Effector CD8-positive, alpha-beta T cell (primary cell): ENCODE measurements around the gene ATP11A.
A peak's percentile ranks its signal among the peaks of the same experiment; 100 is the strongest.

Experiments used
- DNase-seq: peaks from one replicate; lab custom pipeline; 2025; lab: John Stamatoyannopoulos, UW
- total RNA-seq, 4 experiments: gene quantifications; one replicate each; lab custom pipeline; 2026; lab: John Stamatoyannopoulos, UW

The ATP11A gene
- total RNA-seq, result 20.8 to 29.0 (median 27.6) reads per million in 4 experiments

DNA sequence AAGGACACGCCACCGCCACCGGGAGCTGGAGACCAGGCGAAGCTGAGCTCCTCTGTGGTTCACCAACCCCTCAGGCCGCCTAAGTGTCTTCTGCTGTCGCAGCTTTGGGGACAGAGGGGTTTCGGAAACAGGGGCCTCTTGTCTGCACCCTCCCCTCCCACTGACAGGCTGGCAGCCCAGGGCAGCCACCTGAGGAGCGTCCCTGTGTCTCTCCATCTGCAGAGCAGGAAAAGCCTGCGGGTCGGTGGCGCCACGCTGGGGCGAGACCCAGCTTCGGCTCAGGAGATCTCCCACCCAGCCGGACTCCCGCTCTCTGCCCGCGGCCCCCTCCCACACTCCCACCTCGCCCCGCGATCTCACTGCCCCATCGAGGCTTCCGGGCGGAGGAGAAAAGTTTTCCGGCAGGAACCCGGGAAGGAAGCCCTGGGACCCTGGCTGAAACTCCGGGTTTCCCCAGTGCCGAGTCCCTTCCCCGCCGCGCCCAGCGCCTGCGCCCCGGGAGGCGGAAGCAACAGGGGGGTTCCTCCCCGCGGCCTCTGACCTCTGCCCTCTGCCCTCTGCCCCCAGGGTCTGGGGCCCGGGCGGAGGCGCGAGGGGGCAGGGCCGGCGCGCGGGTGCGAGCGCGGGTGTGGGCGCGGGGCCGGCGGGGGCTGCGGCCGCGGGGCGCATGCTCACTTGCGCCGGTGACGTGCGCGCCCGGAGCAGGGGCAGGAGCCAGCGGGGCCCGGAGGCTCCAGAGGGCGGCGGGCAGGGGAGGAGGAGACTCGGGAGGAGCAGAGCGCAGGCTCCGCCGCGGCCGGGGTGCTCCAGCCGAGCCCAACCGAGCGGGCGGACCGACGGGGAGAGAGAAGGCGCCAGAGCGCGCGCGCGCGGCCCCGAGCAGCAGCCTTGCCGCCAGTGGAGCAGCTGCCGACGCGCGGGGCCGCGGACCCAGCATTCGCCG lies at the start of gene ATP11A:
TSS of gene ATP11A (plus strand) at position 736 of the 943 bp plus-strand sequence. CDS start 379 bp downstream, outside the sequence.
- peak; percentile 60 for DNase-seq

GRCh38 chr13:112641456-112642089 lies 48.3 kb upstream of the ATP11A start:
- DNase-seq, result no peak

DNA sequence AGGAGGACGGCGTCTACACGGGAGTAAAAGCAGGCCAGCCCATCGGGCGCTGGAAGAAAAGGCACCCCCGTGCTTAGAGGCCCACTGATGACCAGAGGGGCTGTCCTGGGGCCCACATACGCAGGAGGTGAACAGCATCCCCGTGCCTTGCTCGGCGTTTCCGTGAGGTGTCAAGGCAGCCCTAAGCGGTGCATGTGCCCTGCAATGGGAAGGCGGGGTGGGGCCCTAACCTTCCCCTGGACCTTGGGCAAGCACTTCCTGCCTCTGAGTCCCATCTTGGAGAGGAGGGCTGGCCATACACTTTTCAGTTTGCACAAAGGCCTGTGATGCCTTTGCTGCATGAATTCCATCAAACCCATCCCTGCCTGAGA lies 47.8 kb upstream of the ATP11A start:
- no peak for DNase-seq

DNA sequence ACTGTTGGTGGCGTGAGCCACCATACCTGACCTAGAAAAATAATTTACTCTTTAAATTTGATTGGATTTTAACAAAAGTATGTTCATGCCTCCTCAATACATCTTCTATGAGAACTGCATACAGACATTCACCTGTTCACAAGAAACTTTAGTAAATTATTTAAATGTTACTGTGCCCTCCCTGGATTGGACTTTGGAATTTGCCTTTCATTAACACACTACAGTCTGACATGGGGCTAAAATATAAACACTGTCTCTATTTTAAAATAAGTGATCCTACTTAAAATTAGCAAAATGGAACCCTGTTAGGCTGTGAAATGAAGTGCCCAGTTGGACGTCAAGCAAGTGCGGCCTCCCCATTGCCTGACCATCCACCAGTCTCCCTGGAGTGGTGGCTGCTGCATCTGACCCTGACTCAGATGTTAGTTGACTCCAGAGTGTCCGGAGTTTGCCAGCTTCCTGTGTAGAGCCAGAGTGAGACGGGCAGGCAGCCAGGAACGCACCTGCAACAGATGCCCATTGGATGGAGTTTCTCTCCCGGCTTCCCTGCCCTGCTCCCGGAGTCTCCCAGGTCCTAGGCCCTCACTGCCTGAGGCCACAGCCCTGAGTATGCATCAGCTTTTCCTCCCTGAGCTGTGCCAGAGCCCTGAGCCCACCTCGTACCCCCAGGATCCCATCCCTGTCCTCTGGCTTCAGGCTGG lies 45.9 kb upstream of the ATP11A start:
- DNase-seq, result no peak

- DNase-seq, result no peak
These were observed 44.4 kb upstream of the ATP11A start for GRCh38 chr13:112645327-112645914.

DNA sequence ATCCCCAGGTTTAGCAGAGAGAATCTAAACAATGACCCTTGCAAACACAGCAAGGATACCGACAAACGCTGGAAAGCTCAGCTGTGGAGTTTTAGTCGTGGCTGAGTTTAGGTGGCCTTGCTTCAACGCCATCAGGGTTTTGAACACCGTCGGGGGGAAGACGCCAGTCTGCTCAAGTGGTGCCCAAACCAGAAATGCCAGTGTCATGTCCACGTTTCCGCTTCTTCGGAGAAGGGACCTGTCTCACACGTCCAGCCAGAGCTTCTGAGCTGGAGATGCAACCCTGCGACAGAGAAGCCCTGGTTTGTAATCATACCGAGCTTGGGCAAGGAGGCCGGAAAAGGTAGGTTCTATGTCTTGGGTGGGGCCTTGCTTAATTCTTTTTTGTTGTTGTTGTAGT lies 42.6 kb upstream of the ATP11A start:
- no peak for DNase-seq

- no peak for DNase-seq
These were observed 41.7 kb upstream of the ATP11A start for GRCh38 chr13:112648101-112648500.

- no peak for DNase-seq
These were observed 40.7 kb upstream of the ATP11A start for GRCh38 chr13:112648966-112649690.

DNA sequence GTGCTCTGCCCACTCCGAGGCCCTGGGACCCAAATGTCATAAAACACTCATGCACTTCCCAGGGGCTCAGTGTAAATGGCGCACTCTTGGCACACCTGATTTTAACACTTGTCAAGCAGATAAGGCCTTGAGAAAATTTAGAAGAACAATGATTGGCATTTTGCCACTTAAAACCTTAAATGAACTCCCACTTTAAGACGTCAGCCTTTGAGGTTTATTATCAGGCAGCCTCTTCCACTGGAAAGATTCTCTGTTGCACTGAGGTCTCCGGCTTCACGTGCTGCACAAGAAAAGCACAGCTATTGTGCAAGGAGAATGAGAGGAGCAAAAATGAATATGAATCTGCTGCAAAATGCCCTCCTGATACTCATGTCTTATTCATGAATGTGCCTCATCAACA lies 38.5 kb upstream of the ATP11A start:
- no peak for DNase-seq

- no peak for DNase-seq
These were observed 37.9 kb upstream of the ATP11A start for GRCh38 chr13:112651750-112652511.

DNA sequence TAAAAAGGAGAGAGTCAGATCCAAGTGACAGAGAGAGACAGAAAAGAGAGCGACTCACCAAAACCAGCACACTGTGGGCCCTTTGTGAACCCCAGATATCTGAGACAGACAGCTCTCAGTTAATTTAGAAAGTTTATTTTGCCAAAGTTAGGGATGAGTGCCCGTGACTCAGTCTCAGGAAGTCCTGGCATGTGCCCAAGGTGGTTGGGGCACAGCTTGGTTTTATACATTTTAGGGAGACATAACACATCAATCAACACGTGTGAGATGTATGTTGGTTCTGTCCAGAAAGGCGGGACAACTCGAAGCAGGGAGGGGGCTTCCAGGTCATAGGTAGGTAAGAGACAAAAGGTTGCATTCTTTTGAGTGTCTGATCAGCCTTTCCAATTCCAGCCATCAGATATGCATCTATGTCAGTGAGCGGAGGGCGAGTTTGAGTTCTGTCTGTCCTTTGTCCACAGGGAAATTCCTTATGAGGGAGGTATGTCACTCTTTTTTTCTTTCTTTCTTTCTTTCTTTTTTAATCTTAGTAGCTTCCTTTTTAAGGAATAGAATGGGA lies 37.2 kb upstream of the ATP11A start:
- no peak for DNase-seq

- DNase-seq, result no peak
These were observed 36.8 kb upstream of the ATP11A start for GRCh38 chr13:112653071-112653470.

DNA sequence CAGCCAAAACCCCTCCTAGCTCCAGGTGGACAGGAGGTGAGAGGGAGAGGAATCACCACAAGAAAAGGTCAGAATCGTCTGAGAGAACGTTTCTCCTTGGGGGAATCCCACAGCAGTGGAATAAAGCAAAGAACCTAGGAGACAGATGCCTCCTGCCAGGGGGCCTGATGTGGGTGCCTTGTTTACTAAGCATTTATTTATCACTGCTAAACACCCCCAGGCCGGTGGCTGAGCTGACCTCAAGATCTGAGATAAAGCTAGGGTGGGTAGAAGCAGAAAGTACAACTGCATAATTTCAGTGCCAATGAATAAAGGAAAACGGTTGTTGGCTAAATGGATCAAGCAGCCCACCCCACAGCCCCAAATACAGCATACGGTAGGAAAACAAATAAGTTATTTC lies 33.9 kb upstream of the ATP11A start:
- DNase-seq, result no peak

DNA sequence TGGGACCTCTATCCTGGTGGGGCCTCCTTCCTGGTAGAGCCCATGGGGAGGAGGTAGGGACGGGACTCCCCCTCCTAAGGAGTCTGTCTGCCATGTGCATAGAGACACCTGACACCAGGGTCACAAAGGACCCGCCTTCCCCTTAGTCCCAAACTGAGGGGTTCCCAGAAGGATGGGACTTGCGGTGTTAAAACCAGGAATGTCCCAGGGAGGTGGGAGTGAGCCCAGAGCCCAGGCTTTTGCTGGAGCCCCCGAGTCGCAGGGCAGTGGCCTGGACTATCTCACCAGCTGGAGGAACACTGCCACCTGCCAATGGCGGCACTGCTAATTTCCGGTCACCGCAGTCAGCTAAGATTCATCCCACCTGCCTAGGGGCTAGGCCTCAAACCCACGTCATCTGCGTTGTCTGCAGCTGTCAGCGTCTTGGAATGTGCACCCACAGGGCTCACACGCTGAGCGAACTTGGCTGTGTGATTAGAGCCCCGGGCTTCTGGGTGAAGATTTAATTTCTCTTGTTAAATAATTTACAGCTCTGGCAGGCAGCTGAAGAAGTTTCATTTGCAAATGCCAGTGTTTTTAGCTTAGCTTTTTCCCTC lies 31.9 kb upstream of the ATP11A start:
- DNase-seq, result no peak

DNA sequence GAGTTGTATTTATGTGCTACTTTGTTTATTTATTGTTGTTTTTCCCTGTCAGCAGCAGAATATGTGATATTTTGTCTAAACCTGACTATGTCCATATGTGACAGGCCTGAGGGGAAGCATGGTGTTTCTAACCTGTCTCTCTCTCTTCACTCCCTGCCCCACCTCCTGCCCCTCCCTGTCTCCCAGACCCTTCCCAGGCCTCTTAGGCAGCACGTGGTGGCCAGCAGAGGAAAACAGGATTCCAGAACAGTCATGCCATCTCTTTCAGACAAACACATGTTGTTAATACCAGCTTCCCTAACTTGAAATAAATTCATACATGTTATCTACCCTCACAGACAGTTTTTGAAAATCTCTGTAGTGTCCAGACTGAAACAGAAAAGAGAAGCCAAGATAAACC lies 31.0 kb upstream of the ATP11A start:
- DNase-seq, result no peak

DNA sequence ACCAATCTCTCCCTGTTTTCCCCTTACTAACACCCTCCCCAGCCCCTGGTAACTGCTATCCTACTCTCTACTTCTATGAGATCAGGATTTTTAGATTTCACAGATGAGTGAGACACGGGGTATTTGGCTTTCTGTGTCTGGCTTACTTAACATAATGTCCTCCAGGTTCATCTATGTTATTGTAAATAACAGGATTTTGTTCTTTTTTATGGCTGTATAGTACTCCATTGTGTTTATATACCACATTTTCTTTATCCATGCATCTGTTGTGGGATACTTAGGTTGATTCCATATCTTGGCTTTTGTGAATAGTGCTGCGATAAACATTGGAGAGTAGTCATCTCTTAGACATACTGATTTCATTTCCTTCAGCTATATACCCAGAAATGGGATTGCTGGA lies 28.5 kb upstream of the ATP11A start:
- no peak for DNase-seq

DNA sequence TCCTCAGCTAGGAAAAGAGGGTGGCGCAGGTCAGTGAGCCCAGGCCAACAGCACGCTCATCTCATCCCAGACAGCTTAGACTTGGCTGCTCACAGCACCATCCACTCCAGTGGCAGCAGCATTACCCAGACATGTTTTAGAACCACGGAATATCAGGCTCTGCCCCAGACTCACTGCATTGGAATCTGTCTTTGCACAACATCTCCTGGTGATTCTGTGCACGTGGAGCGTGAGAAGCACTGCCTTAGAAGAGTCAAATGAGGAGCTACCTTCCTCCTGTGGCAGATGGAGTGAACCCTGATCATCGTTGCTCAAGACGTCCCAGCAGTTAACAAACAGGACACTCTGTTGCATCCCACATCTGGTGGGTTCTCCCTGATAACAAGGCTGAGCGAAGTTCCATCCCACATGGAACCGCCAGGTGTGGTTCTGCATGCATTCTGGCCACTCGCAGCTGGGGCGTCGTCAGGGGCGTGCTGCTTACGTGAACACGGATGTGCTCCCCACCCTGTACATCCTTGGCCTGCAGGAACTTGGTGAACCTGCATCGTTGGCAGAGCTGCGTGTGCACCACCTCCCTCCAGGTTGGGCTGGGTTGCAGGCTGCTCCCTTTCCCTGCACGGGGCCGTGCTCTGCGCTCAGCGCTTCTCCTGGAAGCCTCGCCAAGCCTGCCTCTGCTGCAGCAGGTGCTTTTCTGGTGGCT lies 25.2 kb upstream of the ATP11A start:
- DNase-seq, result no peak

DNA sequence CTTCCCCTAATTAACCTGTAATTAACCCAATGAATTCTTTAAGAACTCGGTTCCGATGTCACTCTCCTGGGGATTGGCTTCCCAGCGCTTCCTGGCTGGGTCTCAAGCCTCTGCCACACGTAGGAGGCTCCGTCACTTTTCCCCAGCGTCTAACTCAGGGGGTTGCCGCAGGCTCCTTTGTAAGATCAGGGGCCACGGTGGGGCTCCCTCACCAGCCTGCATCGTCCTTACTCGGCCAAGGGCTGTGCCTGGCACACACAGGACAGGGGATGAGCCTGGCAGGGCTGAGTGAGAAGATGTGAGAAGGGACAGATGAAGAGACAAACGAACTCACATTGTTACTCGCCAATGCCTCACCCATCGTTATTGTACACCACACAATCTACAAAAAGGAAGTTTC lies 20.9 kb upstream of the ATP11A start:
- no peak for DNase-seq

DNA sequence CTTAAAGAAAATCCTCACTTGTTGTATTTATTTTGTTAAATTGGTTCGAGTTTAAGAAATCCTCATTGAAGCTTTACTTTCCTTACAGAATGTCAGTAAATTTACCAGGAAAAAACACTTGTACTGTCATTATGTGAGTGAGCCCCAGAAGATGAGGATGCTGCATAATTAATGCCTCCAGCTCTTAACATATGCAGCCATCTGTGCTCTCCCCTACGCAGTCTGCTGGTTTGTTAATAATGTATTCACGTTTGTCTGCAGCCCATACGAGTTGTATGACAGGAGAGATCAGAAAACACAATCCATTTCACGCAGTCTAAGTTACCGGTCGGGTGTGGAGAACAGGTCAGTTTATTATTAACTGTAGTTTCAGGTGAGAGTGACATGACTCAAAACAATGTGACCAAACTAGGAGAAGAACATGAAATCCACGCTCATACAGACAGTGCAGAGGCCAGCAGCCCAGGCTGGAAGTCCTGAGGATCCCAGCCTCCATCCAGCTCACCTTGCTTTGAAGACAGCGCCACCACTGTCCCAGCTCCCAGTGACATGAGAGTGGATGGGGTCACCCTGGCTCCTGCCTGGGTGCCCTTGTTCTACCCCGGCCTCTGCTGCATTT lies 19.8 kb upstream of the ATP11A start:
- DNase-seq, result no peak
